Cerebellar nuclear complex (tissue), 1 donor: ENCODE data around the gene INPP5J.
"Not testable (repeated sequence)": the region's sequence is repeated elsewhere in the genome, so short reads cannot be mapped to it uniquely, and the experiment has no call there.

Source experiments
- DNase-seq, 2 experiments: peaks; one replicate each; lab custom pipeline; 2025; lab: John Stamatoyannopoulos, UW

INPP5J gene

DNA sequence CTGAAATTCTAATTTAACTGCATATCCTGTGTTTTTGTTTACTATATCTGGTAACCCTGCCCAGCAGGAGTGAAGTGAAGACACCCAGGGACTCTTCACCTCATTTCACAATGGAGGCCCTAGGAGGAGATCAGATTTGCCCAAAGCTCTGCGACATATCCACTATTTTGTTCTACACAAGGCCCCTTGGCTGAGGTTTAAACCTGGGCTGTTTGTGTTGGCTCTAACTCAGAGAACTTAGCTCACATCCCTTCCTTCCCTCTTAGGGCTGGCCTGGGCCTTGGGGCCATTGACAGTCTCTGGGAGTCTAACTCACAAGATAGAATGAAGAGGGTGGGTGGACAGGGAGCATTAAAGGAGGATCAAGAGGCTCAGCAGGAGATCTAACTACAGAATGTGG, 25.7 kb downstream of the INPP5J start:
- no peak for DNase-seq

DNA sequence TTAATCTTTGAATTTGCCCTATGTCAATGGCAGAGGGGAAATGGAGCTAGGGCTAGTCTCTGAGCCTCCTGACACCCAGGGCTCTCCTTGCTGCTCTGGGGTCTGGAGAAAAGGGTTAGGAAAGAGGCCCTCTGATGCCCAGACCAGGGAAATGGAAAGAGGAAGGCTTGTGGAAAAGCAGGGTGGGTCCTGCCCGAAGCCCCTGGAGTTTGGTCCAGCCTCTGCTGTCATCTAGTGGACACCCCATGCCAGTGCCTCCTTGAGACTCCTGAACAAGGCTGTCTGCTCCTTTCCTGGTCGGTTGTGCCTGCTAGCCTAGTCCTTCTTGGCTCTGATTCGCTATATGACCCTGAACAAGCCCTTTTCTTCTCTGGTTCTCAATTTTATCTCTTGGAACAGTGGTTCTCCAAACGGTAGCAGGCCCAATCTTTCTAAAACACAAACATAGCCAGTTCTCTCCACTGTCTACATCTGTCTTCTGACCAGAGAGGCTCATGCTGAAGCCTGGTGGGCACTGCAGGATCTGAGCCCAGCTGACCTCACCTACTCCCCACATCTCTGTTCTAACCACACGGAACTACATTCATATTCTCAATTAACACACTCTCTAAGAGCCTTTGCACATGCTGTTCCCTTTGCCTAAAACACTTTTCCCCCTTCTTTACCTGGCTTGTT, 26.3 kb downstream of the INPP5J start:
- DNase-seq, result peak; percentile 63 to 71

DNA sequence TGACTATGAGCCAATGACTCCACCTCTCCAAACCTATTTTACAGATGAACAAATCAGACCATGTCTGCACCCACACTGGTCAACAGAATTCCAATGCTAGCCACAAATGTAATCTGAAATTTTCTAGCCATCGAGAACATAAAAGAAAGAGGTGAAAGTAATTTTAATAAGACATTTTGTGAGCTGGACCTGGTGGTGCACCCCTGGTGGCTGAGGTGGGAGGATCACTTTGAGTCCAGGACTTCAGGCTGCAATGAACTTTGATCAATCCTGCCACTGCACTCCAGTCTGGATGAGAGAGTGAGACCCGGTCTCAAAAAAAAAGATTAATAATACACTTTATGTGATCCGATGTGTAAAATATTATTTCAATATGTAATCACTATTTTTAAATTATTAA, 27.8 kb downstream of the INPP5J start:
- DNase-seq, result no peak

DNA sequence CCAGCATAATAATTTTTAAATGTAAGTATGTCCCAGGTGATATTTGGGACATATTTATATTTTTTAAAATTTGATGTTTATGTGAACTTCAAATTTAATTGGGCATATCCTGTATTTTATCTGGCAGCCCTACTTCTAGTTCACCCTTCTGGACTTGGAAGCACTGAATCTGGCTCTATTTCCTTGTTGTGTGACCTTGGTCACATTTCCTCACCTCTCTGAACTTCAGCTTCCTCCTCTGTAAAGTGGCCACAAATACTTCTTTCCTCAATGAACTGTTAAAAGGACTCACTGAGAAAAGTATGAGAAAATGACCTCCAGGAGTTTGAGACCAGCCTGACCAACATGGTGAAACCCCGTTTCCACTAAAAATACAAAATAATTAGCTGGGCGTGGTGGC, 29.1 kb downstream of the INPP5J start:
- DNase-seq, result no peak

DNA sequence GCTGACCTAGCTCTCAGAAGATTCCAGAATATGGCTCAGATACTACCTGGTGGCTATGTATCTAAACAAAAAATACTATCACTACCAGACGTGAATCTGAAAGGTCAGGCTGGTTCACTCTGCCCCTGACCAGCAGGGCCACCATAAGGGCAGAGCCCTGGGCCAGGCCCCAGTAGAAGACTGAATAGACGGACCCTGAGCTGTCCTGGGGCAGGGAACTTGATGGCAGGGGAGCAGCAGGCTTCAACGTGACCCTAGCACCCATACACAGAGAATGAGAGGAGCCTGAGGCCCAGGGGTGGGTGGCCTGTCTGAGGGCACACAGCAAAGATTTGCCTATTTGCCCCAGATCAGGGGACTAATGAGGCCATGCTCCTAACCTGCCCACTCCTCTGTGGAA, 30.6 kb downstream of the INPP5J start:
- DNase-seq, result no peak

DNA sequence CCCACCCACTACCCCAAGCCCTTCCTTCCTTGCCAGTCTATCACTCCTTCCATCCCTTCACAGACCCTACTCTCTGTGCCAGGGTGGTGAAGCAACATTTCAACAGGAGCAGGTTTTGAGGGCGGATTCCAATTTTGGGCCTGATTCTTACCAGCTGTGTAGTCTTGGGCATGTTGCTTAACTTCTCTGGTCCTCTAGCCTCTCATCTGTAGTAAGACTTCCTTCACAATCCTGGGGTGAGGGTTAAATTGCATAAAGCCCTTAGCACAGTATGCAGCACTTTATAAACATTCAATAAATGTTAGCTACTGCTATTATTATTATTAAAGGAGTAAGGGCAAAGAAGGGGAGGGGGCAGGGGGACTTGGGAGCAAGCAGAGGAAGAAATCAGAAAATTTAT, 32.2 kb downstream of the INPP5J start:
- no peak for DNase-seq

DNA sequence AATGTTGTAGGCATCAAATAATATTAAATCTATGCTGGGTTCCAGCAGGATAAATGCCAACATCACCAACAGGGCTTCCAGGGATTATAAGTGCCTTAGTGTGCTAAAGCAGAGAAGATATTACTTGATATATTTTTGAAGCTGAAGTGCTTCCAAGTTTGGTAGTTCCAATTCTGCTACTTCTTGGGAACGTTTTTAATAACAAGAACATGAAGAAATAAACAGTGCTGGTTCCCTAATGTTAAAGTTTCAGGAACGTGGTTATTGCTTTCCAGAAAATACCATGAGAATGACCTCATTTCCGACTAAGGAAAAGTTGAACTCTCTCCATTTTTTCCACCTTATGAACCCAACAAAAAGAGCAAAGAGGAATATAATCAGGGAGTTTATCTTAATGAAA, 32.7 kb downstream of the INPP5J start:
- no peak for DNase-seq

DNA sequence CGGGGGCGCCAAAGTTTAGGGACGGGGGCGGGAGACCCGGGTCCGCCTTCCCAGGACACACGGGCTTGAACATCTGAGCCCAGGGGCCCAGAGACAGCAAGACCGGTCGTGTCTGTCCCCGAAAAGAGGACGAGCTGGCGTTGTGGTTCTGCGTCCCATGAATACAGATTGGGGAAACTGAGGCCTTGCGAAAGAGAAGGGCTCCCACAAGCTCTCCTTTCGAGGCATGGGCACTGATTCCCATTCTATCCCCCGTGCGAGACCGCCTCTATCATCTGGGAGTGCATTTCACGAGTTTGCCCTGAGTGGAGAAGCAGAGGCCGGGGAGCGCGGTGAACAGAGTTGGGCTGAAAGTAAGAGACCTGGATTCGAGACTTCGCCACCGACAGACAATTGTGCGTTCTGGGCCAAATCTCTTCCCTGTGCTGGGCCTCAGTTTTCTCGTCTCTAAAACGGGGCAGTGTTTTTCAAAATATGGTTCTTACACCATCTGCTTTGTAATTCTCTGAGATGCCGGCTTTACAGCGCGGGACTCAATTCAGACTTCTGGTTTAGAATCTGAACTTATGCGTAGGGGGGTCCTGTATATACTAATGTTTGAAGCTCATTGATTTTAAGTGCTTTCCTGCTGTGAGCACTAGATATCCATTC, 37.7 kb downstream of the INPP5J start:
- DNase-seq, result no peak

DNA sequence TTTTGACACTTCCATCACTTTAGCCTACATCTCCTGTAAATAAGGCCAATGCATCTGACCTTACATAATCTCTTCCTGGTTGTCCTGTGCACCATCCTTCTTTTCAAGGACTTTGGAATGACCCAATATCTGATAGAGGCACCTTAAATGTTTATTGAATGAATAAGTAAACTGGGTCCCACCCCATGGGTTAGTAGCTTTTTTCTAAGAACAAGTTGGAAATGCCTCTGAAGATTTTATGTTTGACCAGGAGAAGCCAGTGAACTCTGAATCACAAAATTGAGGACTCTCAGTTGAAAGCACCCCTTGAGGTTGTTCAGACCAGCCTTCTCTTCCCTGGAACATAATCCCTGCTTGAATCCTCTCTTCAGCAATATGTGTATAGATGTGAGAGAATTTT, 38.6 kb downstream of the INPP5J start:
- DNase-seq, result no peak

DNA sequence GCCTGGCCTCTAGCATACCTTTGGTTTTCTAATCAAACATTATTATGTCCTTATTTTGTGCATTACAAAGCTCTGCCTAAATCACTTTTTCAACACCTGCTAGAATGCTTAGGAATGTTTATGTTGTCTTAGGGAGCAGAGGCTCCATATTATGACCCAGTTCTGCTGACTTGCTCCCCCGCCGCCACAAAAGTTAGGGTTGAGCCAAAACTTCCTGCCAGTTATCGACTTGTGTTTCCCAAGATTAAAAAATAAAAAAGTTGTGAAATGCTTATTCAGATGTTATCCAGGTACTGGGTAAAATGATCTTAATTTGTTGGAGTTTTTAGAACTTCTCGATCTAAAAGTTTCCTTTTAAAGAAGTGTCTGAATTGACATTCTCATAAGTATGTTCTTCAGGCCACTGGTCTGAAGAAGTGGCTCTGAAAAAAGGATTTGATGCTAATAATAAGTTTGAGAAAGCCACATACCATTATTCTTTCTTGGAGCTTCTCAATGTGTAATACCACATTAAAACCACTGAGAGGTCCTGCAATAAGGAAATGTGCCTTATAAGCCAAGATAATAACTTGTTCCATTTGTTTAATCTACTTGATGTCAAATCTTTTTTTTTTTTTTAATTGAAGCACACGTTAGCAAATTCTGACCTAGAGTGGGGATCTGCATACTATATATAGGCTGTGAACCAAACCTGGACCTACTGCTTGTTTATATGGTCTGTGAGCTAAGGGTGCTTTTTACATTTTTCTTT, 39.4 kb downstream of the INPP5J start:
- DNase-seq, result no peak

DNA sequence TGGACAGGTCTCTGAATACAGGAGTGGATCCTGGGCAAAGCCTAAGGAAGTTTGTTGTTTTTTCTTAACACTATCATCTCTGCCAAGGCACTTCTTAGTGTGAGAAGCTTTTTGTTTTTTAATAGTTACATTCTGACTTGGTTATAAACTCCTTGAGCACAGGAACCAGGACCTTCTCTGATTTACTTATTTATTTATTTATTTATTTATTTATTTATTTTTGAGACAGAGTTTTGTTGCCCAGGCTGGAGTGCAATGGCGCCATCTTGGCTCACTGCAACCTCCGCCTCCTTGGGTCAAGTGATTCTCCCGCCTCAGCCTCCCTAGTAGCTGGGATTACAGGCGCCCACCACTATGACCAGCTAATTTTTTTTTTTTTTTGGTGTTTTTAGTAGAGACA, 48.2 kb downstream of the INPP5J start:
- no peak for DNase-seq

DNA sequence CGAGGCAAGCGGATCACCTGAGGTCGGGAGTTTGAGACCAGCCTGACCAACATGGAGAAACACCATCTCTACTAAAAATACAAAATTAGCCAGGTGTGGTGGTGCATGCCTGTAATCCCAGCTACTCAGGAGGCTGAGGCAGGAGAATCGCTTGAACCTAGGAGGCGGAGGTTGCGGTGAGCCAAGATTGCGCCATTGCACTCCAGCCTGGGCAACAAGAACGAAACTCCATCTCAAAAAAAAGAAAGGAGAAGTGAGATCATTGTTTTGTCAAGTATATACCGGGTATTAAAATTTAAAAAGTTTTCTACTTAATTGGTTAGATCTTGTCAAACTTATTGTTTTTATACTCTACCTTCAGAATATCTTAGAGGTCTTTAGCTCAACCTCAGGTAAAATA, 49.0 kb downstream of the INPP5J start:
- not testable (repeated sequence) for DNase-seq

DNA sequence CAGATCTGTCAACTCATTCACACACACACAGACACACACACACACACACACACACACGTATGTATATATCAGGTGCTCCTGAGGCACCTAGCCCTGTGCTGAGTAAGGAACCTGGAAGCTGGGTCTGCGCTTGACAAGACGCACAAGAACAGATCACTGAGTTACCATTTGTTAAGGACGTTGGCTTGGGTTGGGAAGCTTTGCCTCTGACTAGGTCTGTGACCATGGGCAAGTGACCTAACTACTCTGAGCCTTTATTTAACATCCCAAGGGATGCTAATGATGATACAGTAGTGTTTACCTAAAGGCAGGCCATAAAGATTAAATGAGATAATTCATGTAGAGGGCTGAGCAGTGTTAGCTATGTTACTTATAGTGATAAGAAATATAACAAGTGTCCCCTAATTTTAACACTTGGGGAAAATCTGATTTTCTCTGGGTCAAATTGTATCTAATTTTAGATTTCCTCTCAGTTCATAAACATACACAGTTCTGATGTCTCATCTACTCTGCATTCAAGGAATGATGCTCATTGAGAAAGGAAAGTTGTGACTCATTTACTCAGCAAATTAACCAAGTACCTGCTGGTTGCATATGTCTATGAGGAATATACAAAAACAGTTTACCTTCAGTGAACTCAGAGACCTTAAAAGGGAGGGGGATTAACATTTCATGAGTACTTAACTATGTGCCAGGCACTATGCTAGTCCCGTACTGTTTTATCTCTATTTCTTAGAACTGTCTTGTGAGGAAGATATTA, 50.8 kb downstream of the INPP5J start:
- DNase-seq, result no peak

DNA sequence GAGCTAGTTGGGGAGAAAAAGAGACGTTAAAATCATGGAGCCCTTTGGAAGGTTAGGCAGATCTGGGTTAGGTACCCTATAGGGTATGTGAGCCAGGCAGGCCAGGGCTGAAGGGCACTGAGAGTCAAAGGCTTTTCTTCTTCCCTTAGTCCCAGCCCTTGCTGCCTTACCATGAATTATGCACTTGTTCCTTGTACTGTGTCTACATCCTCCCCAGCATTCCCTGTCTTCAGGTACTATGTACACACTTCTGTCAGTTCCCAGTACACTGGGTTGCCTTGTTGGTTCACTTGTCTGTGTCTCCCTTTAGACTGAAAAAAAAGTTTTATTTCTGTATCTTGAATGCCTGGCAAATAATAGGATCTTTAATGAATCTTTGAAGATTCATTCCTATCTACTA, 54.2 kb downstream of the INPP5J start:
- no peak for DNase-seq

DNA sequence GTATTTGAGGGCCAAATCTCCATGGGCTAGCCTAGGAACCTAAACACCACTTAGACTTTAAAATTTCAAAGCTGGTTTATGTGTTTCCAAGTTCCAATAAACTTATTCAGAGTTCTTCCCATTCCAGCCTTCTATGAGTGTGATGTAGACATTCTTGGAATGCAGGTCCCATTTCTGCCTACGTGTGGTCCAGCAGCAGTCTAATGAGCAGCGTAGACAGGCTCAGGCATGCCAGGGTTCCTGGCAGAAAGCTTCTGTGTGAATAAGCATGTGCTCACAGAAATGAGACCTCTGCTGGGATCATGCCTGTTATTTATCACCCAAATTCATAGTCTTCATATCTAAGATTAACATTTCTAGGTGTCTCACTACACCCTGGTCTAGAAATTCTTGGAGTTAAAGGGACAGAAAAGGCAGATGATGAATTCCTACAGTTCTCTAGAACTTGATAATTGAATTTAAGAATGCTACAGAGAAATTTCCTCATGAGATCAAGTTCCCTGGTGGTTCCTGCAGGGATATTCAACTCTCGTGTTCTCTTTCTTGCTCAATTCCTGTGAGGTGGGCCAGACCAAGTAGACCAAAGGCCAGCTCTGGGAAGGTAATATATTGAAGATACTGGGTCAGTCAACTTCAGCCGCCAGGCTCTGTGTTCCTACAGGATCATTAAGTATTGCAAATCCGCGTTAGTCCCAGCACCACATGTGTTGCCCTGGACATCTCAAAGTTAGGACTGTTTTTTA, 54.8 kb downstream of the INPP5J start:
- DNase-seq, result no peak

DNA sequence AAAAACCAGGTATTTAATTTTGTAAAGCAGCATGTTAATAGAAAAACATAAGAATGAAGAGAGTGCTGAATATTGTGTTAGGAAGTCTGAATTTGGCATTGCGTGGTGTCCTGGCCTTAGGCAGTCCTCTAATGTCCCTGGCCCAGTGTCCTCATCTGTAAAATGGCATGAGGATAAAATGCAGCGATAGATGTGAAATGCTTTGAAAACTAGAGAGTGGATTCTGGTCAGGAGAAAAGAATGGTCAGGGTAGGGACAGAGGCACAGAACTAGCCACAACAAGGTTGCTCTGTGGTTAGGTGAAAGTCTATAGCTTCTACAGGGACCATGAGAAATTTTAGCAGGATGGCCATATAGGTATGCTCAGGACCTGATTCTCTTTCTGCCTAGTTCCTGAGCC, 56.1 kb downstream of the INPP5J start:
- no peak for DNase-seq

DNA sequence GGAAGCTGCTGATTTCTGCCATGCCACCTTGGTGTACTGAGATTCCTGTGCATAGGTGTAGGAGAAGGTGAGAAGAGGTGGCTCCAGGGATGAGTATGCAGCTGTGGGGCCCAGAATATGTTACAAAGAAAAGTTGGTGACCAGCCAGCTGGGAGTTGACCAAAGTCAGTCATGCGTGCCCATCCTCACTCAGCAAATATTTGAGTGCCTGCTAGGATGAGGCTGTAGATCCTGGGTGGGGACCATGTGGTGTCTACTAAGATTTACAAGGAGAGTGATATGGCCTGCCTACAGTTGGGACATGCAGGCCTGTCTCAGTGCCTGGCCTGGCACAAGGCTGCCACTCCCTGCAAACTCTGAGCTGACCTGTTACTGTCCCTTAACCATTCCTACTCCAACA, 56.6 kb downstream of the INPP5J start:
- no peak for DNase-seq

DNA sequence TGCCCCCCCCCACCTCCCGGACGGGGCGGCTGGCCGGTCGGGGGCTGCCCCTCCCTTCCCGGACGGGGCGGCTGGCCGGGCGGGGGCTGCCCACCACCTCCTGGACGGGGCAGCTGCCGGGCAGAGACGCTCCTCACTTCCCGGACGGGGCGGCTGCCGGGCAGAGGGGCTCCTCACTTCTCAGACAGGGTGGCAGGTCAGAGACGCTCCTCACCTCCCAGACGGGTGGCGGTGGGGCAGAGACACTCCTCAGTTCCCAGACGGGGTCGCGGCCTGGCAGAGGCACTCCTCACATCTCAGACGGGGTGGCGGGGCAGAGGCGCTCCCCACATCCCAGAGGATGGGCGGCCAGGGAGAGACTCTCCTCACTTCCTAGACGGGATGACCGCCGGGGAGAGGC, 61.2 kb downstream of the INPP5J start:
- no peak for DNase-seq
